H1 (cell line): ENCODE data around the gene ZNF860. TPM values are rescaled to one million over a fixed set of nuclear protein-coding genes. Genes with fewer than 3 reads are reported as not detected.

ENCODE experiments used
- CEBPB ChIP-seq: IDR thresholded peaks from 2 replicates; pipeline ENCODE4 v1.6.1; 2012; ENCODE audit warnings: low read depth, low read length
- CTCF ChIP-seq, 3 experiments: IDR thresholded peaks; 1 replicate in 2 of 3; 2 replicates in 1 of 3; pipeline versions ENCODE4 v1.5.1 to v1.6.1; 2011; ENCODE audit warnings: low read length in 3 of 3, mild to moderate bottlenecking in 3 of 3, inconsistent platforms in 2 of 3, low read depth in 1 of 3, moderate library complexity in 1 of 3; ENCODE audit not compliant: insufficient read depth in 1 of 3; ENCODE audit errors: control extremely low read depth in 1 of 3
- KDM1A ChIP-seq: fragments of 200-600, 300-600 bp; sonication (generic); IDR thresholded peaks from 2 replicates; pipeline ENCODE4 v1.7.1; 2016; ENCODE audit warnings: mild to moderate bottlenecking, low read length, borderline replicate concordance
- RXRA ChIP-seq: IDR thresholded peaks from 2 replicates; pipeline ENCODE4 v1.6.1; 2011; ENCODE audit warnings: low read depth, mild to moderate bottlenecking, low read length, moderate library complexity; ENCODE audit not compliant: insufficient read depth
- TCF12 ChIP-seq: IDR thresholded peaks from 2 replicates; pipeline ENCODE4 v1.6.1; 2011; ENCODE audit warnings: low read depth, mild to moderate bottlenecking, low read length
- polyA plus RNA-seq, 7 experiments: library from polyadenylated mRNA; depleted of rRNA in 3 of 7; stranded (reverse) in 5 of 7; unstranded in 2 of 7; fragments of >200 nt in 5 of 7; fragments of 200-250 nt in 2 of 7; gene quantifications; 1 replicate in 5 of 7; 2 replicates in 1 of 7; 4 replicates in 1 of 7; pipeline versions ENCODE4 v1.2.1 to v1.2.3, GENCODE V29; 2011 to 2013; ENCODE audit warnings: missing spikeins in 2 of 7, mixed read lengths in 2 of 7
- total RNA-seq: library from RNA; stranded (reverse); fragmentation: NEBNext Ultra II Directional; extraction: Animal tissue kit (Norgen Biotek cat#: 25700); gene quantifications from 2 replicates; pipeline ENCODE4 v1.2.1, GENCODE V29; 2021
- TF ChIP-seq, protein P1 (sequence below): fragments of 300-600 bp; sonication (generic); IDR thresholded peaks from 2 replicates; pipeline ENCODE4 v1.7.1; 2012; ENCODE audit warnings: low read length, moderate library complexity, mild to moderate bottlenecking, inconsistent platforms; ENCODE audit not compliant: insufficient replicate concordance

ZNF860 gene
- total and polyA plus RNA-seq, 2 of the 8 experiments (the other 6 are each of a cell fraction or from before 2014, with no cell fraction given): 3.2 to 8.6 TPM

GRCh38 chr3:31945738-31946052, 35.9 kb upstream of the ZNF860 start (continued):
- TF ChIP-seq, protein P1, sequence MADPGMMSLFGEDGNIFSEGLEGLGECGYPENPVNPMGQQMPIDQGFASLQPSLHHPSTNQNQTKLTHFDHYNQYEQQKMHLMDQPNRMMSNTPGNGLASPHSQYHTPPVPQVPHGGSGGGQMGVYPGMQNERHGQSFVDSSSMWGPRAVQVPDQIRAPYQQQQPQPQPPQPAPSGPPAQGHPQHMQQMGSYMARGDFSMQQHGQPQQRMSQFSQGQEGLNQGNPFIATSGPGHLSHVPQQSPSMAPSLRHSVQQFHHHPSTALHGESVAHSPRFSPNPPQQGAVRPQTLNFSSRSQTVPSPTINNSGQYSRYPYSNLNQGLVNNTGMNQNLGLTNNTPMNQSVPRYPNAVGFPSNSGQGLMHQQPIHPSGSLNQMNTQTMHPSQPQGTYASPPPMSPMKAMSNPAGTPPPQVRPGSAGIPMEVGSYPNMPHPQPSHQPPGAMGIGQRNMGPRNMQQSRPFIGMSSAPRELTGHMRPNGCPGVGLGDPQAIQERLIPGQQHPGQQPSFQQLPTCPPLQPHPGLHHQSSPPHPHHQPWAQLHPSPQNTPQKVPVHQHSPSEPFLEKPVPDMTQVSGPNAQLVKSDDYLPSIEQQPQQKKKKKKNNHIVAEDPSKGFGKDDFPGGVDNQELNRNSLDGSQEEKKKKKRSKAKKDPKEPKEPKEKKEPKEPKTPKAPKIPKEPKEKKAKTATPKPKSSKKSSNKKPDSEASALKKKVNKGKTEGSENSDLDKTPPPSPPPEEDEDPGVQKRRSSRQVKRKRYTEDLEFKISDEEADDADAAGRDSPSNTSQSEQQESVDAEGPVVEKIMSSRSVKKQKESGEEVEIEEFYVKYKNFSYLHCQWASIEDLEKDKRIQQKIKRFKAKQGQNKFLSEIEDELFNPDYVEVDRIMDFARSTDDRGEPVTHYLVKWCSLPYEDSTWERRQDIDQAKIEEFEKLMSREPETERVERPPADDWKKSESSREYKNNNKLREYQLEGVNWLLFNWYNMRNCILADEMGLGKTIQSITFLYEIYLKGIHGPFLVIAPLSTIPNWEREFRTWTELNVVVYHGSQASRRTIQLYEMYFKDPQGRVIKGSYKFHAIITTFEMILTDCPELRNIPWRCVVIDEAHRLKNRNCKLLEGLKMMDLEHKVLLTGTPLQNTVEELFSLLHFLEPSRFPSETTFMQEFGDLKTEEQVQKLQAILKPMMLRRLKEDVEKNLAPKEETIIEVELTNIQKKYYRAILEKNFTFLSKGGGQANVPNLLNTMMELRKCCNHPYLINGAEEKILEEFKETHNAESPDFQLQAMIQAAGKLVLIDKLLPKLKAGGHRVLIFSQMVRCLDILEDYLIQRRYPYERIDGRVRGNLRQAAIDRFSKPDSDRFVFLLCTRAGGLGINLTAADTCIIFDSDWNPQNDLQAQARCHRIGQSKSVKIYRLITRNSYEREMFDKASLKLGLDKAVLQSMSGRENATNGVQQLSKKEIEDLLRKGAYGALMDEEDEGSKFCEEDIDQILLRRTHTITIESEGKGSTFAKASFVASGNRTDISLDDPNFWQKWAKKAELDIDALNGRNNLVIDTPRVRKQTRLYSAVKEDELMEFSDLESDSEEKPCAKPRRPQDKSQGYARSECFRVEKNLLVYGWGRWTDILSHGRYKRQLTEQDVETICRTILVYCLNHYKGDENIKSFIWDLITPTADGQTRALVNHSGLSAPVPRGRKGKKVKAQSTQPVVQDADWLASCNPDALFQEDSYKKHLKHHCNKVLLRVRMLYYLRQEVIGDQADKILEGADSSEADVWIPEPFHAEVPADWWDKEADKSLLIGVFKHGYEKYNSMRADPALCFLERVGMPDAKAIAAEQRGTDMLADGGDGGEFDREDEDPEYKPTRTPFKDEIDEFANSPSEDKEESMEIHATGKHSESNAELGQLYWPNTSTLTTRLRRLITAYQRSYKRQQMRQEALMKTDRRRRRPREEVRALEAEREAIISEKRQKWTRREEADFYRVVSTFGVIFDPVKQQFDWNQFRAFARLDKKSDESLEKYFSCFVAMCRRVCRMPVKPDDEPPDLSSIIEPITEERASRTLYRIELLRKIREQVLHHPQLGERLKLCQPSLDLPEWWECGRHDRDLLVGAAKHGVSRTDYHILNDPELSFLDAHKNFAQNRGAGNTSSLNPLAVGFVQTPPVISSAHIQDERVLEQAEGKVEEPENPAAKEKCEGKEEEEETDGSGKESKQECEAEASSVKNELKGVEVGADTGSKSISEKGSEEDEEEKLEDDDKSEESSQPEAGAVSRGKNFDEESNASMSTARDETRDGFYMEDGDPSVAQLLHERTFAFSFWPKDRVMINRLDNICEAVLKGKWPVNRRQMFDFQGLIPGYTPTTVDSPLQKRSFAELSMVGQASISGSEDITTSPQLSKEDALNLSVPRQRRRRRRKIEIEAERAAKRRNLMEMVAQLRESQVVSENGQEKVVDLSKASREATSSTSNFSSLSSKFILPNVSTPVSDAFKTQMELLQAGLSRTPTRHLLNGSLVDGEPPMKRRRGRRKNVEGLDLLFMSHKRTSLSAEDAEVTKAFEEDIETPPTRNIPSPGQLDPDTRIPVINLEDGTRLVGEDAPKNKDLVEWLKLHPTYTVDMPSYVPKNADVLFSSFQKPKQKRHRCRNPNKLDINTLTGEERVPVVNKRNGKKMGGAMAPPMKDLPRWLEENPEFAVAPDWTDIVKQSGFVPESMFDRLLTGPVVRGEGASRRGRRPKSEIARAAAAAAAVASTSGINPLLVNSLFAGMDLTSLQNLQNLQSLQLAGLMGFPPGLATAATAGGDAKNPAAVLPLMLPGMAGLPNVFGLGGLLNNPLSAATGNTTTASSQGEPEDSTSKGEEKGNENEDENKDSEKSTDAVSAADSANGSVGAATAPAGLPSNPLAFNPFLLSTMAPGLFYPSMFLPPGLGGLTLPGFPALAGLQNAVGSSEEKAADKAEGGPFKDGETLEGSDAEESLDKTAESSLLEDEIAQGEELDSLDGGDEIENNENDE: no peak
- TF ChIP-seq KDM1A: no peak
- TF ChIP-seq RXRA: no peak
- no peak for TF ChIP-seq TCF12
- TF ChIP-seq CTCF (IDR thresholded peaks at IDR 0.05; ENCODE audit: control extremely low read depth in 1 of 3, insufficient read depth in 1 of 3, low read depth in 1 of 3, low read length in 3 of 3): no peak
- no peak for TF ChIP-seq CEBPB
- TF ChIP-seq, all 59 proteins: peak for 0
